OCI-LY7 (cell line): ENCODE measurements around the gene IL1RAPL1. TPM values are rescaled to one million over a fixed set of nuclear protein-coding genes. Genes with fewer than 3 reads are reported as not detected.

Experiments
- BruUV-seq: library from RNA; stranded (reverse); fragments of 400-500 nt; replicated peaks from 2 replicates; lab custom pipeline; 2021; lab: Mats Ljungman, UMichigan
- CTCF ChIA-PET: fragments of 300-600 bp; sonication (Branson Sonifier 250); formaldehyde crosslinking; loops from one replicate; lab custom pipeline; 2022; ENCODE audit warnings: antibody characterized with exemption; ENCODE audit not compliant: unreplicated experiment; lab: Charles Lee
- POLR2A ChIA-PET: fragments of 300-600 bp; sonication (Branson Sonifier 250); formaldehyde crosslinking; loops from one replicate; lab custom pipeline; 2022; ENCODE audit warnings: antibody characterized with exemption; lab: Charles Lee
- DNase-seq: peaks from one replicate; pipeline ENCODE4 v3.0.0-alpha.2; 2015; ENCODE audit warnings: low spot score
- H2AFZ ChIP-seq: fragments of 200-600 bp; sonication (generic), shearing (Covaris generic); 2 replicates; pipeline ENCODE4 v1.6.1; 2014; ENCODE audit warnings: mild to moderate bottlenecking, antibody characterized with exemption, low read length, moderate library complexity
- H3K27ac ChIP-seq: fragments of 200-600 bp; sonication (generic); 2 replicates; pipeline ENCODE4 v1.5.1; 2014; ENCODE audit warnings: mixed run types, low read depth, mild to moderate bottlenecking, moderate library complexity, low read length, inconsistent platforms; ENCODE audit not compliant: poor library complexity, severe bottlenecking
- H3K36me3 ChIP-seq: fragments of 200-600 bp; sonication (generic); 2 replicates; pipeline ENCODE4 v1.6.1; 2014; ENCODE audit warnings: mild to moderate bottlenecking, antibody characterized with exemption, low read length, moderate library complexity, mixed read lengths; ENCODE audit not compliant: insufficient read depth
- H3K4me1 ChIP-seq: fragments of 200-600 bp; sonication (generic); 2 replicates; pipeline ENCODE4 v1.5.1; 2014; ENCODE audit warnings: mild to moderate bottlenecking, low read length; ENCODE audit not compliant: insufficient read depth, poor library complexity, severe bottlenecking
- H3K4me2 ChIP-seq: fragments of 200-600 bp; sonication (generic); 2 replicates; pipeline ENCODE4 v1.6.1; 2014; ENCODE audit warnings: mild to moderate bottlenecking, low read length
- H3K4me3 ChIP-seq: fragments of 200-600 bp; sonication (generic); 2 replicates; pipeline ENCODE4 v1.5.1; 2014; ENCODE audit warnings: mild to moderate bottlenecking, low read depth, low read length; ENCODE audit not compliant: poor library complexity, severe bottlenecking
- H3K79me2 ChIP-seq: fragments of 200-600 bp; sonication (generic); 2 replicates; pipeline ENCODE4 v1.6.1; 2016; ENCODE audit warnings: low read depth, mild to moderate bottlenecking, low read length, moderate library complexity, mixed read lengths; ENCODE audit not compliant: insufficient read depth
- H3K9me2 ChIP-seq: fragments of 200-600 bp; sonication (generic); 2 replicates; pipeline ENCODE4 v1.6.1; 2016; ENCODE audit warnings: mild to moderate bottlenecking, low read length, mixed read lengths; ENCODE audit not compliant: insufficient read depth
- H3K9me3 ChIP-seq: fragments of 200-600 bp; sonication (generic); 2 replicates; pipeline ENCODE4 v1.6.1; 2014; ENCODE audit warnings: mild to moderate bottlenecking, mixed run types, low read length, mixed read lengths
- H4K20me1 ChIP-seq: fragments of 200-600 bp; sonication (generic); 2 replicates; pipeline ENCODE4 v1.6.1; 2014; ENCODE audit warnings: mild to moderate bottlenecking, antibody characterized with exemption, low read length, moderate library complexity, mixed read lengths; ENCODE audit not compliant: insufficient read depth
- EZH2phosphoT487 ChIP-seq: fragments of 200-600 bp; sonication (generic); IDR thresholded peaks from 2 replicates; pipeline ENCODE4 v1.6.1; 2018; ENCODE audit warnings: low read depth, borderline replicate concordance, mild to moderate bottlenecking, mixed run types, antibody characterized with exemption, low read length, moderate library complexity, mixed read lengths
- intact Hi-C: fragments of 100-400 bp; cut with micrococcal nuclease; formaldehyde crosslinking; loops from one replicate; pipeline ENCODE4 v1.10.0; 2022; ENCODE audit not compliant: unreplicated experiment
- total RNA-seq, 2 experiments: library from RNA; depleted of rRNA in 1 of 2; stranded (reverse); fragments of >200 nt in 1 of 2; shearing (Covaris generic) in 1 of 2; gene quantifications; 2 replicates each; pipeline ENCODE4 v1.2.3, GENCODE V29; 2014 to 2022
- TF ChIP-seq, protein P1 (sequence below): fragments of 200-600 bp; sonication (generic); conservative IDR thresholded peaks from 2 replicates; pipeline ENCODE4 v1.5.1; 2014; ENCODE audit warnings: mild to moderate bottlenecking, antibody characterized with exemption, low read length, moderate library complexity, mixed read lengths

The IL1RAPL1 gene
- total RNA-seq, 2 experiments from 2014 or later: not detected

DNA sequence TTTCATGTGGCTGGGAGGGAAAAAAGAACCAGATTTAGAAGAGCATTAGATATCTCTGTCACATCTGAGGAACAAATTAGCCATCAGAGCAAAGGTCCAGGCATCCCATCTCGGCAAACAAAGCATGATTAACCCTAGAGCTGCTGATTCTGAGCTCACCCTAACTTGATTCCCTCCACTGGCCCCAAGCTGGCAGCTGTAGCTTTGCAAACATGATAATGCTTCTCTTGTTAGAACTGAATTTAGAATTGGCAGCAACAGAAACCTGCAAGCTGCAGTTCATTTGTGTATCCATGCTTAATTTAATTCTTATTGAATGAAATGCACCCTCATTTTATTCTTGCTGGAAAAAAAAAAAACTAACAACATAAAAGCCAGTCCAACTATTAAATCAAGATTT, 289.2 kb downstream of the IL1RAPL1 start:
- TF ChIP-seq EZH2phosphoT487: no peak
- TF ChIP-seq, protein P1, sequence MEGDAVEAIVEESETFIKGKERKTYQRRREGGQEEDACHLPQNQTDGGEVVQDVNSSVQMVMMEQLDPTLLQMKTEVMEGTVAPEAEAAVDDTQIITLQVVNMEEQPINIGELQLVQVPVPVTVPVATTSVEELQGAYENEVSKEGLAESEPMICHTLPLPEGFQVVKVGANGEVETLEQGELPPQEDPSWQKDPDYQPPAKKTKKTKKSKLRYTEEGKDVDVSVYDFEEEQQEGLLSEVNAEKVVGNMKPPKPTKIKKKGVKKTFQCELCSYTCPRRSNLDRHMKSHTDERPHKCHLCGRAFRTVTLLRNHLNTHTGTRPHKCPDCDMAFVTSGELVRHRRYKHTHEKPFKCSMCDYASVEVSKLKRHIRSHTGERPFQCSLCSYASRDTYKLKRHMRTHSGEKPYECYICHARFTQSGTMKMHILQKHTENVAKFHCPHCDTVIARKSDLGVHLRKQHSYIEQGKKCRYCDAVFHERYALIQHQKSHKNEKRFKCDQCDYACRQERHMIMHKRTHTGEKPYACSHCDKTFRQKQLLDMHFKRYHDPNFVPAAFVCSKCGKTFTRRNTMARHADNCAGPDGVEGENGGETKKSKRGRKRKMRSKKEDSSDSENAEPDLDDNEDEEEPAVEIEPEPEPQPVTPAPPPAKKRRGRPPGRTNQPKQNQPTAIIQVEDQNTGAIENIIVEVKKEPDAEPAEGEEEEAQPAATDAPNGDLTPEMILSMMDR: no peak
- Histone ChIP-seq H4K20me1 (no peaks in the 10 kb centered on the region), H2AFZ (no peak overlapping the region), H3K9me2 (no peaks in the 10 kb centered on the region), H3K79me2 (no peaks in the 10 kb centered on the region), H3K4me3 (no peak overlapping the region), H3K9me3 (no peaks in the 10 kb centered on the region), H3K4me2 (no peak overlapping the region), H3K27ac (no peak overlapping the region), H3K4me1 (no peaks in the 10 kb centered on the region), H3K36me3 (no peaks in the 10 kb centered on the region)
- CTCF ChIA-PET: no interaction called here
- no TSS peak for BruUV-seq
- no peak for DNase-seq
- POLR2A ChIA-PET: interaction anchor here (0.7 kb wide), 1 partner anchor 136 kb away, joined by 3 read pairs; no protein-coding TSS in a partner anchor
- intact Hi-C loops: no loop called here

DNA sequence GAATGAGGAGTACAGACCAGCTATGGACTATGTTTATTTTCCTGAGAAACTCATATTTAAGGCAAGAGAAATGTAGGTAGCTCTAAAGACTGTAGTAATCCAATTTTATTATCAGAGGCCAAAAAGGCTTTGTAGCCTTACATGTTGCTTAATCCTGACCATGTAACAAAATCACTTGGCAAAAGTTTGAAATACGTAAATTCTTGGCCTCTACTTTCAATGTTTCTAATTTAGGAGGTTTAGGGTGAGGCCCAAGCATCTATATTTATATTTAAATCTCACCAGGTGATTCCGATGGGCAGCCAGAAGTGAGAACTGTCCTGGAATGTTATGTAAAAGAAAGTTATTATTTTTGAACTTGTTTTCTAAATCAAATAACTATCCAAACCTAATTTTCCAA, 289.7 kb downstream of the IL1RAPL1 start:
- Histone ChIP-seq H3K79me2 (no peaks in the 10 kb centered on the region), H3K9me3 (no peaks in the 10 kb centered on the region), H3K4me3 (no peak overlapping the region), H3K4me1 (no peaks in the 10 kb centered on the region), H3K4me2 (no peak overlapping the region), H4K20me1 (no peaks in the 10 kb centered on the region), H2AFZ (no peak overlapping the region), H3K36me3 (no peaks in the 10 kb centered on the region), H3K9me2 (no peaks in the 10 kb centered on the region), H3K27ac (no peak overlapping the region)
- TF ChIP-seq, protein P1: no peak
- TF ChIP-seq EZH2phosphoT487: no peak
- no TSS peak for BruUV-seq
- ChIA-PET POLR2A (no interaction called here), CTCF (no interaction called here)
- intact Hi-C loops: no loop called here
- DNase-seq: no peak

DNA sequence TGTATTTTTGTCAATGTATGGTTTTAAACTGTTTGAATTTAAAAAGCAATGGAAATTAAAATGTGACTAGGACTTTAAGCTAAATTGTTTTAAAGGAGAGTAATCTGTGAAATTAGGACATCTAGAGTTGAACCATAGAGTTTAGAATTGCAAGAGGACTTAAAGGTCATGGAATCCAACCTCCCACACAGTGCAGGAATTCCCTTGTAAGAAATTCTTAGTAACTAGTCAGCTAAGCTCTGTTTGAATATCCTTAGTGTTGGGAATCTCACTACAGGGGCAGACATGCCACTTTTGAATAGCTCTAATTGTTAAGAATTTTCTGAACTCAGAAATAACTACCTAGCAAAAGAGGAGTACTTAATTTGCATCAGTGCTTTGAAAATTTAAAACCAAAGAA, 292.9 kb downstream of the IL1RAPL1 start:
- Histone ChIP-seq H3K9me3 (no peaks in the 10 kb centered on the region), H3K4me3 (no peak overlapping the region), H3K27ac (no peak overlapping the region), H3K36me3 (no peaks in the 10 kb centered on the region), H2AFZ (no peak overlapping the region), H3K4me1 (no peaks in the 10 kb centered on the region), H4K20me1 (no peaks in the 10 kb centered on the region), H3K79me2 (no peaks in the 10 kb centered on the region), H3K9me2 (no peaks in the 10 kb centered on the region), H3K4me2 (no peak overlapping the region)
- POLR2A ChIA-PET: no interaction called here
- DNase-seq: no peak
- TF ChIP-seq, protein P1: no peak
- no peak for TF ChIP-seq EZH2phosphoT487
- BruUV-seq: no TSS peak
- CTCF ChIA-PET: no interaction called here
- intact Hi-C loops: no loop called here
